Cardiac fibroblast (primary cell): ENCODE measurements around the gene ERP27.

Experiments
- DNase-seq, 2 donors: peaks; one replicate each; pipeline versions ENCODE4 v3.0.0 to v3.0.0-alpha.2; 2010; ENCODE audit warnings: low read depth in 2 of 2
- H3K4me3 ChIP-seq, 2 donors: replicated peaks in 1 of 2; 1 replicate in 1 of 2; 2 replicates in 1 of 2; pipeline ENCODE4 v1.5.1; 2011; ENCODE audit warnings: low read depth in 2 of 2, low read length in 2 of 2, mild to moderate bottlenecking in 2 of 2, moderate library complexity in 1 of 2
- CTCF ChIP-seq: IDR thresholded peaks from one replicate; pipeline ENCODE4 v1.5.1; 2011; ENCODE audit warnings: low read depth, mild to moderate bottlenecking, low read length, inconsistent platforms

Gene ERP27

GRCh38 chr12:14961466-14962152 is 23.3 kb upstream of the ERP27 start, which contains the start of gene ARHGDIB:
ARHGDIB (minus strand) TSS chr12:14961601; CDS start chr12:14950712, 10,889 bp downstream.
- DNase-seq: peak; percentile 69 to 75
- TF ChIP-seq CTCF: no peak
- peak within 1 kb of the TSS; percentile 46 to 60 for H3K4me3 ChIP-seq

GRCh38 chr12:14960548-14961465 is 22.5 kb upstream of the ERP27 start:
- TF ChIP-seq CTCF: no peak
- H3K4me3 ChIP-seq: peak overlapping the region; percentile 46 to 60
- DNase-seq: peak; percentile 69 to 75

GRCh38 chr12:14959916-14960496 is 21.7 kb upstream of the ERP27 start:
- DNase-seq: no peak
- TF ChIP-seq CTCF: no peak
- H3K4me3 ChIP-seq: peak overlapping the region in 1 of 2 donors; percentile 60

- no peak overlapping the region for H3K4me3 ChIP-seq
- DNase-seq: peak in 1 of 2 donors; percentile 55
- no peak for TF ChIP-seq CTCF
Observed at GRCh38 chr12:14959463-14959862, 21.1 kb upstream of the ERP27 start.

- no peak for DNase-seq
- no peak overlapping the region for H3K4me3 ChIP-seq
- no peak for TF ChIP-seq CTCF
Observed at GRCh38 chr12:14959126-14959440, 20.7 kb upstream of the ERP27 start.

- H3K4me3 ChIP-seq: no peak overlapping the region
- DNase-seq: peak in 1 of 2 donors; percentile 79
- no peak for TF ChIP-seq CTCF
Observed at GRCh38 chr12:14958361-14959125, 20.2 kb upstream of the ERP27 start.
